ENCODE results near the gene LUZP2.

Gene LUZP2

GRCh38 chr11:24636291-24636629 is 139.4 kb downstream of the LUZP2 start:
- DNase-seq = no peak

GRCh38 chr11:24637520-24637919 is 140.7 kb downstream of the LUZP2 start:
- no peak for DNase-seq

- DNase-seq = no peak
These were observed 145.8 kb downstream of the LUZP2 start for GRCh38 chr11:24642648-24643047.

- DNase-seq = no peak
These were observed 148.7 kb downstream of the LUZP2 start for GRCh38 chr11:24645563-24645962.

- no peak for DNase-seq
These were observed 155.0 kb downstream of the LUZP2 start for GRCh38 chr11:24651873-24652272.

- no peak for DNase-seq
These were observed 157.0 kb downstream of the LUZP2 start for GRCh38 chr11:24653901-24654300.

GRCh38 chr11:24661331-24661730 is 164.5 kb downstream of the LUZP2 start:
- DNase-seq = no peak

GRCh38 chr11:24664399-24664798 is 167.5 kb downstream of the LUZP2 start:
- no peak for DNase-seq

GRCh38 chr11:24667353-24667968 is 170.6 kb downstream of the LUZP2 start:
- no peak for DNase-seq

GRCh38 chr11:24678703-24679348 is 182.0 kb downstream of the LUZP2 start:
- no peak for DNase-seq

- no peak for DNase-seq
These were observed 183.0 kb downstream of the LUZP2 start for GRCh38 chr11:24679821-24680351.

GRCh38 chr11:24683583-24683982 is 186.7 kb downstream of the LUZP2 start:
- no peak for DNase-seq

- no peak for DNase-seq
These were observed 189.0 kb downstream of the LUZP2 start for GRCh38 chr11:24685821-24686220.

- DNase-seq = no peak
These were observed 190.8 kb downstream of the LUZP2 start for GRCh38 chr11:24687531-24688147.

GRCh38 chr11:24688981-24689380 is 192.1 kb downstream of the LUZP2 start:
- DNase-seq = no peak

- no peak for DNase-seq
These were observed 200.8 kb downstream of the LUZP2 start for GRCh38 chr11:24697522-24698111.

- DNase-seq = no peak
These were observed 207.9 kb downstream of the LUZP2 start for GRCh38 chr11:24704716-24705115.

GRCh38 chr11:24705474-24705873 is 208.6 kb downstream of the LUZP2 start:
- DNase-seq = no peak

- no peak for DNase-seq
These were observed 211.8 kb downstream of the LUZP2 start for GRCh38 chr11:24708616-24709015.

- DNase-seq = no peak
These were observed 213.2 kb downstream of the LUZP2 start for GRCh38 chr11:24709928-24710565.

- DNase-seq = no peak
These were observed 217.7 kb downstream of the LUZP2 start for GRCh38 chr11:24714601-24715000.

GRCh38 chr11:24716403-24716802 is 219.6 kb downstream of the LUZP2 start:
- no peak for DNase-seq

GRCh38 chr11:24723231-24723630 is 226.4 kb downstream of the LUZP2 start:
- no peak for DNase-seq
